Mesothelial cell of epicardium (in vitro differentiated cells): Measurements from ENCODE around the gene CCL22. TPM values are rescaled to one million over a fixed set of nuclear protein-coding genes. Genes with fewer than 3 reads are reported as not detected.

ENCODE experiments used
- DNase-seq, 2 experiments: peaks; one replicate each; pipeline ENCODE4 v3.0.0; 2021; ENCODE audit warnings: low spot score in 2 of 2; ENCODE audit not compliant: unreplicated experiment in 2 of 2
- H3K27ac Mint-ChIP-seq: 2 replicates; pipeline ENCODE4 v1.8.0; 2021; ENCODE audit warnings: mixed read lengths
- H3K27me3 Mint-ChIP-seq: 2 replicates; pipeline ENCODE4 v1.8.0; 2021; ENCODE audit warnings: low read depth, mixed read lengths
- H3K36me3 Mint-ChIP-seq: 2 replicates; pipeline ENCODE4 v1.8.0; 2021; ENCODE audit warnings: mixed read lengths
- H3K4me1 Mint-ChIP-seq: 2 replicates; pipeline ENCODE4 v1.8.0; 2021; ENCODE audit warnings: mixed read lengths
- H3K4me3 Mint-ChIP-seq: 2 replicates; pipeline ENCODE4 v1.8.0; 2021; ENCODE audit warnings: mild to moderate bottlenecking, moderate library complexity, mixed read lengths
- H3K9me3 Mint-ChIP-seq: 2 replicates; pipeline ENCODE4 v1.8.0; 2021; ENCODE audit warnings: mixed read lengths
- total RNA-seq: library from RNA; stranded (reverse); gene quantifications from 3 replicates; pipeline ENCODE4 v1.2.1, GENCODE V29; 2021
- TF ChIP-seq, protein P1 (sequence below): fragments of 200-600 bp; sonication (generic); IDR thresholded peaks from one replicate; pipeline ENCODE4 v1.5.0; 2021; ENCODE audit warnings: antibody characterized with exemption; ENCODE audit not compliant: unreplicated experiment

CCL22 gene
- total RNA-seq, 1 donor from 2014 or later: not detected

DNA sequence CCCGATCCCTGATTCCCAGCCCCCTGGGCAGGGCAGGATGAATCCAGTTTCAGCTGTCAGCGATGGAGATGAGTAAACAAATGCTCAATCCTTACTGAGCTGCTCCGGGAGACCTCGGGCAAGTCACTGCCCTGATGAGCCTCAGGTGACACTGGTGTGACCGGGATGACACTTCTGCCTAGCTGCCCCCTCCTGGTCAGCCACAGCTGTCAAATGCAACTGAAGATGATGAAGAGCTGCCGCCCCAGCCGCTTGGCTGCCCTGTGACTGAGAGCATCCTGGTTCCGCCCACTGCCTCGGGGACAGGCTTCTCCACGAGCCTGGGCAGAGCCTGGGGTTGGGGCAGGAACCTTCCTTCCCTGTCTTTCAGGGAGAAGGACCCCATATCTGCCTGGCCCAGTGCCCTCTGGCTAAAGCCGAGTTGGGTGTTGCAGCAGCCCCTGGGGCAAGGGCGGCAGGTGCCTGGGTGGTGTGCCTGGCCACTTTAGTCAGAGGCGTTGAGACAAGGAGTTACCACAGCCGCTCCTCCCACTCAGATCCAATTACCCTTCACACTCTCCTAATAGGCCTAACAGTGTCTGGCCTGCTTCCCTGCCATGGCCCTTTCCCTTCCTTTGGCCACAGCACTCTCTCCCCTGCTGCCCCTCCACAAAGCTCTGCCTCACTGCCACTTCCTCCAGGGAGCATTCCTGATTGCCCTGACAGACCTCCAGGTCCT is 51.4 kb downstream of the CCL22 start:
- TF ChIP-seq, protein P1, sequence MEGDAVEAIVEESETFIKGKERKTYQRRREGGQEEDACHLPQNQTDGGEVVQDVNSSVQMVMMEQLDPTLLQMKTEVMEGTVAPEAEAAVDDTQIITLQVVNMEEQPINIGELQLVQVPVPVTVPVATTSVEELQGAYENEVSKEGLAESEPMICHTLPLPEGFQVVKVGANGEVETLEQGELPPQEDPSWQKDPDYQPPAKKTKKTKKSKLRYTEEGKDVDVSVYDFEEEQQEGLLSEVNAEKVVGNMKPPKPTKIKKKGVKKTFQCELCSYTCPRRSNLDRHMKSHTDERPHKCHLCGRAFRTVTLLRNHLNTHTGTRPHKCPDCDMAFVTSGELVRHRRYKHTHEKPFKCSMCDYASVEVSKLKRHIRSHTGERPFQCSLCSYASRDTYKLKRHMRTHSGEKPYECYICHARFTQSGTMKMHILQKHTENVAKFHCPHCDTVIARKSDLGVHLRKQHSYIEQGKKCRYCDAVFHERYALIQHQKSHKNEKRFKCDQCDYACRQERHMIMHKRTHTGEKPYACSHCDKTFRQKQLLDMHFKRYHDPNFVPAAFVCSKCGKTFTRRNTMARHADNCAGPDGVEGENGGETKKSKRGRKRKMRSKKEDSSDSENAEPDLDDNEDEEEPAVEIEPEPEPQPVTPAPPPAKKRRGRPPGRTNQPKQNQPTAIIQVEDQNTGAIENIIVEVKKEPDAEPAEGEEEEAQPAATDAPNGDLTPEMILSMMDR: no peak
- no peaks in the 10 kb centered on the region for H3K9me3 Mint-ChIP-seq
- DNase-seq: no peak
- H3K27me3 Mint-ChIP-seq: peaks cover 9% of the 10 kb centered on the region
- H3K4me3 Mint-ChIP-seq: no peak overlapping the region
- H3K36me3 Mint-ChIP-seq: no peaks in the 10 kb centered on the region
- peak overlapping the region; percentile 43 for H3K27ac Mint-ChIP-seq
- peaks cover 5% of the 10 kb centered on the region for H3K4me1 Mint-ChIP-seq

DNA sequence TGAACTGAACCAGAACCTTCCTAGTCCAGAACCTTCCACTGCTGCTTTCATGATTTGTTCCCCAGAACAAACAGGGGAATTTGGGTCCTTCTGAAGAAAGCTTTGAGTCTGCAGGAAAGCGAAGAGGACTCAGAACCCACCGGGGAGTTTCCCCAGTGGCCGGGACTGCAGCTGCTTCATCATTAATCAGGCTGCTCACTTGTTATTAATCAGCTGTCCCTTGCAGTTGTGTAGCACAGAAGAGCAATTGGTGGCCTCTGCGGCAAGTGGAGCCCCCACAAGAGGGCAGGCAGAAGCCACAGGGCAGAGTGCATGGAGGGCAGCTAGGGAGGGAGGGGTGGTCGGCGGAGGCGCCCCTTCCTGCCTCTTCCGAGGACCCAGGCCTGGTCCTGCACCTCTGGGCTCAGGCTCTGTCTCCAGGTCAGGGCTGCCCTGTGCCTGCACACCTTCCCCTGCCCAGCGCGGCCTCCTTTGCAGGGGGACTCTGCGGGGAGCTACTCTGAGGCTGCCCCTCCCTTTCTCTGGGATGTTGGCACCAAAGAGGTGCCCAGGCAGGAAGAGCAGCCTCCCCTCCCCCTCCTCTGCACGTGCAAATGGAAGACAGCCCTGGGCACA is 52.9 kb downstream of the CCL22 start:
- H3K9me3 Mint-ChIP-seq: no peaks in the 10 kb centered on the region
- H3K36me3 Mint-ChIP-seq: no peaks in the 10 kb centered on the region
- H3K4me3 Mint-ChIP-seq: no peak overlapping the region
- TF ChIP-seq, protein P1: no peak
- DNase-seq: no peak
- H3K27ac Mint-ChIP-seq: no peak overlapping the region
- peaks cover 5% of the 10 kb centered on the region for H3K4me1 Mint-ChIP-seq
- H3K27me3 Mint-ChIP-seq: peaks cover 4% of the 10 kb centered on the region

- Mint-ChIP-seq H3K27me3 (peaks cover 4% of the 10 kb centered on the region), H3K27ac (no peak overlapping the region), H3K36me3 (no peaks in the 10 kb centered on the region), H3K4me3 (no peak overlapping the region), H3K9me3 (no peaks in the 10 kb centered on the region), H3K4me1 (peaks cover 12% of the 10 kb centered on the region)
- DNase-seq: no peak
- TF ChIP-seq, protein P1: no peak
Measured at GRCh38 chr16:57412584-57412983, 54.0 kb downstream of the CCL22 start.

DNA sequence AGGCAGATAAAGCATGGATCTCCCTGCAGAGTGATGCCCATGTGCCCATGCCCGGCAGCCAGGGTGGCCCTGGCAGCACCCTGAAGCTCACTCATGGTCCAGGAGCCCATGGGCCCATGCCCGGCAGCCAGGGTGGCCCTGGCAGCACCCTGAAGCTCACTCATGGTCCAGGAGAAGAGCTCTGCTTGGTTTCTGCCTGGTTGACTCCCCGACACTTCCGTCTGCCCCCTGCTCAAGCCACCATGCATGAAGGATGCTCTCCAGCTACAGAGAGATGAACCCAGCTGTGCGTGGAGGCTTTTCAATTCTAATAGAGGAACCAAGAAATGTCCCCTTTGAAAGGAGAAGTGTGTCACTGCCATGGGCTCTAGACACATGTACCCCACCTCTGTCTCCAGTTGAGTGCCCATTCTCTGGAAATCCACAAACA is 54.7 kb downstream of the CCL22 start:
- TF ChIP-seq, protein P1: no peak
- H3K4me1 Mint-ChIP-seq: peaks cover 16% of the 10 kb centered on the region
- no peaks in the 10 kb centered on the region for H3K36me3 Mint-ChIP-seq
- no peaks in the 10 kb centered on the region for H3K9me3 Mint-ChIP-seq
- H3K27me3 Mint-ChIP-seq: peaks cover 4% of the 10 kb centered on the region
- H3K4me3 Mint-ChIP-seq: no peak overlapping the region
- no peak for DNase-seq
- H3K27ac Mint-ChIP-seq: no peak overlapping the region

- H3K4me3 Mint-ChIP-seq: no peak overlapping the region
Measured at GRCh38 chr16:57413733-57414132, 55.1 kb downstream of the CCL22 start.

More at GRCh38 chr16:57413733-57414132, 55.1 kb downstream of the CCL22 start:
- DNase-seq: no peak
- no peaks in the 10 kb centered on the region for H3K9me3 Mint-ChIP-seq
- no peak overlapping the region for H3K27ac Mint-ChIP-seq
- peaks cover 4% of the 10 kb centered on the region for H3K27me3 Mint-ChIP-seq
- H3K36me3 Mint-ChIP-seq: no peaks in the 10 kb centered on the region
- TF ChIP-seq, protein P1: no peak
- peaks cover 19% of the 10 kb centered on the region for H3K4me1 Mint-ChIP-seq

Other genes with a start within 250 kb of the CCL22 start
- 105 to 112 TPM (median 107 TPM) in 3 replicates for gene PSME3IP1, start 172.7 kb upstream of the CCL22 start, total RNA-seq
- 43.8 to 50.7 TPM (median 44.0 TPM) in 3 replicates for gene RSPRY1, start 172.5 kb upstream of the CCL22 start, total RNA-seq
- gene ARL2BP, start 113.5 kb upstream of the CCL22 start, total RNA-seq: 34.4 to 38.2 TPM (median 35.9 TPM) in 3 replicates
- 1.1 to 1.8 TPM (median 1.2 TPM) in 3 replicates for gene PLLP, start 74.1 kb upstream of the CCL22 start, total RNA-seq
- gene CX3CL1, start 13.7 kb downstream of the CCL22 start, total RNA-seq: 2.3 to 3.1 TPM (median 2.5 TPM) in 3 replicates
- not detected in 3 replicates for gene CCL17, start 46.0 kb downstream of the CCL22 start, total RNA-seq
- gene CIAPIN1, start 88.6 kb downstream of the CCL22 start, total RNA-seq: 57.5 to 62.9 TPM (median 59.0 TPM) in 3 replicates
- 43.5 to 48.3 TPM (median 47.4 TPM) in 3 replicates for gene COQ9, start 88.7 kb downstream of the CCL22 start, total RNA-seq
- 62.1 to 69.1 TPM (median 65.0 TPM) in 3 replicates for gene POLR2C, start 103.9 kb downstream of the CCL22 start, total RNA-seq
- 79.0 to 83.6 TPM (median 83.6 TPM) in 3 replicates for gene DOK4, start 127.7 kb downstream of the CCL22 start, total RNA-seq
- gene CCDC102A, start 177.8 kb downstream of the CCL22 start, total RNA-seq: 30.6 to 31.9 TPM (median 31.3 TPM) in 3 replicates
- 1.1 to 1.3 TPM (median 1.3 TPM) in 3 replicates for gene ADGRG5, start 183.9 kb downstream of the CCL22 start, total RNA-seq